ENCODE data around the gene PLCB4. TPM values are rescaled to one million over a fixed set of nuclear protein-coding genes. Genes with fewer than 3 reads are reported as not detected.

Gene PLCB4
- total RNA-seq, 1 experiment from 2014 or later: not detected

GRCh38 chr20:9241232-9241692, 172.4 kb downstream of the PLCB4 start:
- Histone ChIP-seq H3K79me2 (ENCODE audit: low read length) (no peaks in the 10 kb centered on the region), H3K4me2 (ENCODE audit: low read depth, low read length, poor library complexity, severe bottlenecking) (no peak overlapping the region), H3K36me3 (ENCODE audit: insufficient read depth, low read length) (no peaks in the 10 kb centered on the region), H3K4me1 (ENCODE audit: low read length) (no peaks in the 10 kb centered on the region), H3K4me3 (ENCODE audit: low read length) (no peak overlapping the region), H3K9me2 (replicated peaks; ENCODE audit: insufficient read depth, low read length) (no peaks in the 10 kb centered on the region), H3K9ac (ENCODE audit: low read length) (no peak overlapping the region), H3K27ac (ENCODE audit: low read length) (no peak overlapping the region), H2AFZ (ENCODE audit: low read length) (no peak overlapping the region), H3K27me3 (ENCODE audit: low read length) (no peaks in the 10 kb centered on the region), H4K20me1 (ENCODE audit: insufficient read depth, low read depth, low read length) (no peaks in the 10 kb centered on the region), H3K9me3 (ENCODE audit: low read length) (peaks cover 4% of the 10 kb centered on the region; the same call in 1 of the 2 replicates)
- no peak for DNase-seq

- Histone ChIP-seq H3K9ac (ENCODE audit: low read length) (no peak overlapping the region), H3K9me3 (ENCODE audit: low read length) (peaks cover 4% of the 10 kb centered on the region; the same call in 1 of the 2 replicates), H4K20me1 (ENCODE audit: insufficient read depth, low read depth, low read length) (no peaks in the 10 kb centered on the region), H3K36me3 (ENCODE audit: insufficient read depth, low read length) (no peaks in the 10 kb centered on the region), H2AFZ (ENCODE audit: low read length) (no peak overlapping the region), H3K9me2 (replicated peaks; ENCODE audit: insufficient read depth, low read length) (0 out of 2 replicates have a peak, but pooled peaks cover under 1% of the 10 kb centered on the region), H3K4me3 (ENCODE audit: low read length) (no peak overlapping the region), H3K4me2 (ENCODE audit: low read depth, low read length, poor library complexity, severe bottlenecking) (no peak overlapping the region), H3K27ac (ENCODE audit: low read length) (no peak overlapping the region), H3K79me2 (ENCODE audit: low read length) (no peaks in the 10 kb centered on the region), H3K4me1 (ENCODE audit: low read length) (no peaks in the 10 kb centered on the region), H3K27me3 (ENCODE audit: low read length) (no peaks in the 10 kb centered on the region)
- DNase-seq: no peak
Observed at GRCh38 chr20:9241721-9242427, 173.0 kb downstream of the PLCB4 start.

- Histone ChIP-seq H3K9me2 (replicated peaks; ENCODE audit: insufficient read depth, low read length) (0 out of 2 replicates have a peak, but pooled peaks cover 4% of the 10 kb centered on the region), H3K27ac (ENCODE audit: low read length) (no peak overlapping the region), H4K20me1 (ENCODE audit: insufficient read depth, low read depth, low read length) (no peaks in the 10 kb centered on the region), H2AFZ (ENCODE audit: low read length) (no peak overlapping the region), H3K36me3 (ENCODE audit: insufficient read depth, low read length) (no peaks in the 10 kb centered on the region), H3K9me3 (ENCODE audit: low read length) (peaks cover 4% of the 10 kb centered on the region; the same call in 1 of the 2 replicates), H3K4me2 (ENCODE audit: low read depth, low read length, poor library complexity, severe bottlenecking) (no peak overlapping the region), H3K27me3 (ENCODE audit: low read length) (no peaks in the 10 kb centered on the region), H3K79me2 (ENCODE audit: low read length) (no peaks in the 10 kb centered on the region), H3K4me1 (ENCODE audit: low read length) (no peaks in the 10 kb centered on the region), H3K9ac (ENCODE audit: low read length) (no peak overlapping the region), H3K4me3 (ENCODE audit: low read length) (no peak overlapping the region)
- DNase-seq: no peak
Observed at GRCh38 chr20:9243986-9244385, 175.1 kb downstream of the PLCB4 start.

- H3K4me1 ChIP-seq (ENCODE audit: low read length): no peaks in the 10 kb centered on the region
- H3K4me3 ChIP-seq (ENCODE audit: low read length): no peak overlapping the region
- H2AFZ ChIP-seq (ENCODE audit: low read length): no peak overlapping the region
- H3K9me2 ChIP-seq (replicated peaks; ENCODE audit: insufficient read depth, low read length): 0 out of 2 replicates have a peak, but pooled peaks cover 4% of the 10 kb centered on the region
- no peaks in the 10 kb centered on the region for H3K36me3 ChIP-seq (ENCODE audit: insufficient read depth, low read length)
- DNase-seq: no peak
- no peak overlapping the region for H3K27ac ChIP-seq (ENCODE audit: low read length)
- no peaks in the 10 kb centered on the region for H3K79me2 ChIP-seq (ENCODE audit: low read length)
- no peaks in the 10 kb centered on the region for H3K27me3 ChIP-seq (ENCODE audit: low read length)
- H3K4me2 ChIP-seq (ENCODE audit: low read depth, low read length, poor library complexity, severe bottlenecking): no peak overlapping the region
- no peak overlapping the region for H3K9ac ChIP-seq (ENCODE audit: low read length)
- peaks cover 4% of the 10 kb centered on the region; the same call in 1 of the 2 replicates for H3K9me3 ChIP-seq (ENCODE audit: low read length)
- no peaks in the 10 kb centered on the region for H4K20me1 ChIP-seq (ENCODE audit: insufficient read depth, low read depth, low read length)
Observed at GRCh38 chr20:9244811-9245210, 175.9 kb downstream of the PLCB4 start.

- Histone ChIP-seq H3K9me3 (ENCODE audit: low read length) (peaks cover 5% of the 10 kb centered on the region; the same call in 1 of the 2 replicates), H3K36me3 (ENCODE audit: insufficient read depth, low read length) (no peaks in the 10 kb centered on the region), H3K27ac (ENCODE audit: low read length) (no peak overlapping the region), H3K9me2 (replicated peaks; ENCODE audit: insufficient read depth, low read length) (0 out of 2 replicates have a peak, but pooled peaks cover 4% of the 10 kb centered on the region), H3K27me3 (ENCODE audit: low read length) (no peaks in the 10 kb centered on the region), H3K4me3 (ENCODE audit: low read length) (no peak overlapping the region), H3K4me2 (ENCODE audit: low read depth, low read length, poor library complexity, severe bottlenecking) (no peak overlapping the region), H4K20me1 (ENCODE audit: insufficient read depth, low read depth, low read length) (no peaks in the 10 kb centered on the region), H3K4me1 (ENCODE audit: low read length) (no peaks in the 10 kb centered on the region), H3K79me2 (ENCODE audit: low read length) (no peaks in the 10 kb centered on the region), H2AFZ (ENCODE audit: low read length) (no peak overlapping the region), H3K9ac (ENCODE audit: low read length) (no peak overlapping the region)
- no peak for DNase-seq
Observed at GRCh38 chr20:9246731-9247130, 177.8 kb downstream of the PLCB4 start.

DNA sequence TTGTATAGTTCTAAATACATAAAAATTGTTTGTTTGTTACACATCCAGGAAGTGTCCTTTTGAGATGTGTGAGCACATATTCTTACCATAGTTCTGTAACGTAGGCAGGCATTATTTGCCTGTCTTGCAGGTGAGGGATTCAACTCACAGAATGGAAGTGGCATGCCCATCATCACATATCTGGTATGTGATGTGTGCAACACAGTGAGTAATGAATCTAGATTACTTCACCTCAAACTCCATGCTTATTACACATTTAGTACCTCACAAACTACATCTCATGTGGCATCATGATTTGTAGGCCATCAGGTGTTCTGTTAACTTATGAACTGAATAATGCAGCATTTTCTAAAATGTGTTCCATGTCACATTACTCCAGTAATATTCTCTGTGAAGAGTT, 181.6 kb downstream of the PLCB4 start:
- Histone ChIP-seq H4K20me1 (ENCODE audit: insufficient read depth, low read depth, low read length) (no peaks in the 10 kb centered on the region), H3K4me2 (ENCODE audit: low read depth, low read length, poor library complexity, severe bottlenecking) (no peak overlapping the region), H3K27ac (ENCODE audit: low read length) (no peak overlapping the region), H3K4me1 (ENCODE audit: low read length) (no peaks in the 10 kb centered on the region), H3K9me3 (ENCODE audit: low read length) (0 out of 2 replicates have a peak, but pooled peaks cover 4% of the 10 kb centered on the region), H3K9me2 (replicated peaks; ENCODE audit: insufficient read depth, low read length) (0 out of 2 replicates have a peak, but pooled peaks cover 4% of the 10 kb centered on the region), H3K4me3 (ENCODE audit: low read length) (no peak overlapping the region), H3K79me2 (ENCODE audit: low read length) (no peaks in the 10 kb centered on the region), H2AFZ (ENCODE audit: low read length) (no peak overlapping the region), H3K27me3 (ENCODE audit: low read length) (no peaks in the 10 kb centered on the region), H3K36me3 (ENCODE audit: insufficient read depth, low read length) (no peaks in the 10 kb centered on the region), H3K9ac (ENCODE audit: low read length) (no peak overlapping the region)
- no peak for DNase-seq

DNA sequence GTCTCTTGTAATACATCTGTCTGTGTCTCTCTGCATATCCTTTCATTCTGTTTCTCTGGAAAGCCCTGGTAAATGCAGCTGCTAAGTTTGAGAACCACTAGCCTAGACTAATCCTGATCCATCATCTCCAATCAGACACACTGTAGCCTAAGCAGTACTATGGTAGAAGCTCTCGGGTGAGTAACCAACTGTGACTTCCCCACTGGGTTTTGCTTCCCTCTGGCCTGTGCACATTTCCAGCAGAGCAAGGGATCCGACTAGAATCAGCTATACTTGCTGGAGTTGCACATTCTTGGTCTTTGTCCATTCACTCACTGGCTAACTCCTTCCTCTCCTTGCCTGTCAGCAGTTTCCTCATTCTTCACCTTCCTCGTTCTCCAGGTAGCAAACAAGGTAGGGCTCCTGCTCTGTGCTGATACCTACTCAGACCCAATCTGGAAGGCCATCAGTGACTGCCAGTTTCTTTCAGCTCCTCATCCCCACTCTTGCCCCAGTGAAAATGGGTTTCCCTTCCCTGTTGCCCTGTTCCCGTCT, 184.2 kb downstream of the PLCB4 start:
- no peaks in the 10 kb centered on the region for H3K9me2 ChIP-seq (replicated peaks; ENCODE audit: insufficient read depth, low read length)

GRCh38 chr20:9255171-9255570, 186.3 kb downstream of the PLCB4 start:
- no peak for DNase-seq
- Histone ChIP-seq H3K9me3 (ENCODE audit: low read length) (0 out of 2 replicates have a peak, but pooled peaks cover 4% of the 10 kb centered on the region), H2AFZ (ENCODE audit: low read length) (no peak overlapping the region), H3K4me1 (ENCODE audit: low read length) (no peaks in the 10 kb centered on the region), H3K9ac (ENCODE audit: low read length) (no peak overlapping the region), H4K20me1 (ENCODE audit: insufficient read depth, low read depth, low read length) (no peaks in the 10 kb centered on the region), H3K9me2 (replicated peaks; ENCODE audit: insufficient read depth, low read length) (no peaks in the 10 kb centered on the region), H3K4me3 (ENCODE audit: low read length) (no peak overlapping the region), H3K79me2 (ENCODE audit: low read length) (no peaks in the 10 kb centered on the region), H3K36me3 (ENCODE audit: insufficient read depth, low read length) (no peaks in the 10 kb centered on the region), H3K27ac (ENCODE audit: low read length) (no peak overlapping the region), H3K27me3 (ENCODE audit: low read length) (no peaks in the 10 kb centered on the region), H3K4me2 (ENCODE audit: low read depth, low read length, poor library complexity, severe bottlenecking) (no peak overlapping the region)

More for the DNA sequence above, 184.2 kb downstream of the PLCB4 start:
- DNase-seq: no peak
- Histone ChIP-seq H3K79me2 (ENCODE audit: low read length) (no peaks in the 10 kb centered on the region), H3K4me1 (ENCODE audit: low read length) (no peaks in the 10 kb centered on the region), H3K4me2 (ENCODE audit: low read depth, low read length, poor library complexity, severe bottlenecking) (no peak overlapping the region), H3K27me3 (ENCODE audit: low read length) (no peaks in the 10 kb centered on the region), H3K9me3 (ENCODE audit: low read length) (0 out of 2 replicates have a peak, but pooled peaks cover 4% of the 10 kb centered on the region), H4K20me1 (ENCODE audit: insufficient read depth, low read depth, low read length) (no peaks in the 10 kb centered on the region), H3K4me3 (ENCODE audit: low read length) (no peak overlapping the region), H2AFZ (ENCODE audit: low read length) (no peak overlapping the region), H3K9ac (ENCODE audit: low read length) (no peak overlapping the region), H3K36me3 (ENCODE audit: insufficient read depth, low read length) (no peaks in the 10 kb centered on the region), H3K27ac (ENCODE audit: low read length) (no peak overlapping the region)

All from Karpas-422 (cell line).